NOMO-1 (cell line): ENCODE results near the gene NRIP2.

Experiments
- DNase-seq, 2 experiments: peaks; one replicate each; lab custom pipeline; 2025; ENCODE audit not compliant: unreplicated experiment in 2 of 2; lab: John Stamatoyannopoulos, UW

The NRIP2 gene

GRCh38 chr12:2851931-2852330, 17.1 kb upstream of the NRIP2 start:
- no peak for DNase-seq

- DNase-seq, result no peak
These were observed 10.4 kb upstream of the NRIP2 start for GRCh38 chr12:2845280-2845679.

GRCh38 chr12:2844786-2845185, 10.0 kb upstream of the NRIP2 start:
- DNase-seq, result no peak

- DNase-seq, result no peak
These were observed 8.1 kb upstream of the NRIP2 start for GRCh38 chr12:2842948-2843347.

- no peak for DNase-seq
These were observed 6.3 kb upstream of the NRIP2 start for GRCh38 chr12:2841056-2841650.

GRCh38 chr12:2836574-2836973, 1.7 kb upstream of the NRIP2 start:
- DNase-seq, result no peak

- no peak for DNase-seq
These were observed 1.0 kb upstream of the NRIP2 start for GRCh38 chr12:2835691-2836403.

- no peak for DNase-seq
These were observed 1.0 kb downstream of the NRIP2 start for GRCh38 chr12:2833810-2834209.

GRCh38 chr12:2833327-2833726, 1.5 kb downstream of the NRIP2 start:
- no peak for DNase-seq

GRCh38 chr12:2832550-2833127, 2.2 kb downstream of the NRIP2 start:
- no peak for DNase-seq

GRCh38 chr12:2829275-2829674, 5.6 kb downstream of the NRIP2 start:
- no peak for DNase-seq

- no peak for DNase-seq
These were observed 7.9 kb downstream of the NRIP2 start for GRCh38 chr12:2826721-2827515.

- DNase-seq, result no peak
These were observed 8.8 kb downstream of the NRIP2 start for GRCh38 chr12:2826036-2826435.

GRCh38 chr12:2825132-2825531, 9.7 kb downstream of the NRIP2 start:
- DNase-seq, result no peak

GRCh38 chr12:2824541-2824940, 10.3 kb downstream of the NRIP2 start:
- no peak for DNase-seq

GRCh38 chr12:2823483-2823882, 11.4 kb downstream of the NRIP2 start:
- DNase-seq, result no peak

- DNase-seq, result no peak
These were observed 14.4 kb downstream of the NRIP2 start for GRCh38 chr12:2820432-2820831.

- DNase-seq, result no peak
These were observed 15.0 kb downstream of the NRIP2 start for GRCh38 chr12:2819810-2820209.

GRCh38 chr12:2813214-2814185, 21.3 kb downstream of the NRIP2 start:
- DNase-seq, result peak; percentile 53 to 82
